ENCODE measurements around the gene STX2. TPM values are rescaled to one million over a fixed set of nuclear protein-coding genes. Genes with fewer than 3 reads are reported as not detected.
"Not testable (repeated sequence)": the region's sequence is repeated elsewhere in the genome, so short reads cannot be mapped to it uniquely, and the experiment has no call there.

The STX2 gene
- total RNA-seq, 2 donors from 2014 or later = 5.3 to 11.5 TPM

DNA sequence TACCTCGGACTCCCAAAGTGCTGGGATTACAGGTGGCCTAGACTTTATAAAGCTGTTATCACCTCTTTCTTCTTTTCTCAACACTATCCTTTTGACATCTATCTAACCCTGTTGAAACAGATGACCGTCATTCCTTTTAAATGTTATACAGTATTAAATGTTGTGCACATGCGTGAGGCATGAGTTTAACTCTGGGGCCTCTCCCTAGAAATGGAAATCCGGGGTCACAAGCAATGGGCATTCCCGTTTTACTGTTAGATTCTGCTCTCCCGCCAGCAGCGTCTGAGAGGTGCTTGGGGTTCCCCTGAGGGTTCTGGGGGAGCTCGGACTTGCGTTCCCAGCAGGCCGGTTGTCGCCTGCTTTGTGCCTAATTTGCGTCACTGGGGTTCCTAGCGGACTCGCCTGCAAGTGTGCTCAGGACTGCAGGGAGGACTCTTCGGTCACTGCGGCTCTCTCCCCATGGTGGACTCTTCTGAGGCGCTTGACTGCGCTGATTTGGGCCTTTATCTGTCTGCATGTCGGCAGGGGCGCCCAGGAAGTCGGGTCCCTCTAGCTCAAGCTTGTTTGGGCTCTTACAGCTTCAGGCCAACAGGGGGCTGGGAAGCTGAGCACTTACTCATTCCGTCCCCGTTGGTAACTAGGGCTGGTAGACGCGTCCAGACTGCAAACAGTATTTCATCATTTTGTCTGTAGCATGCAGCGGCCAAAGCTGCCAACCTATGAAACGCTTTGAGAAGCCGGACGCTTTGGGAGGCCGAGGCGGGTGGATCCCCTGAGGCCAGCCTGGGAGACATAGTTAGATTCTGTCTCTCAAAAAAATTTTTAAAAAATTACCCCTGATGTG lies 31.6 kb upstream of the STX2 start:
- intact Hi-C loops (cut with DNase I) = loop anchor here (2.0 kb wide), 1 partner anchor 32 kb away; the partner anchor contains the start of gene STX2
- H3K36me3 ChIP-seq = peaks cover 0 to 11% of the 10 kb centered on the region in 2 donors
- 52% methylated on average over 31 of the region's 31 CpGs for WGBS

DNA sequence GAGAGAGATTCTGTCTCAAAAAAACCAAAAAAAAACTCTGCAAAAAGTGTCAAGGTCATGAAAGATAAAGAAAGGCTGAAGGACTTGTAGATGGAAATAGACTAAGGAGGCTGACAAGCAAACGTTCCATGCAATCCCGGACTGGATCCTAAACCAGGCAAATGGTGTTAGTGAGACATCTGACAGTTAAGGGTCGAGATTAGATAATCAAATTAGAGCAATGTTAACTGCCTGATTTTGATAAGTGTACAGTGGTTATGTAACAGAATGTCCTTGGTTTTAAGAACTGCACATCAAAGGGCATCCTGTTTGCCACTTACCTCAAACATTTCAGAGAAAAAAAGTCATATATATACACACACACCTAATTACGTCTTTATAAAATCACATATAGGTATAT lies 29.4 kb upstream of the STX2 start:
- Histone ChIP-seq H3K27me3 (replicated peaks; ENCODE audit: insufficient read depth) (no peaks in the 10 kb centered on the region), H3K4me3 (no peak overlapping the region), H3K9me3 (no peaks in the 10 kb centered on the region), H3K4me1 (replicated peaks) (no peaks in the 10 kb centered on the region), H3K36me3 (no peaks in the 10 kb centered on the region), H3K27ac (no peak overlapping the region)
- WGBS = 75% methylated on average over 4 of the region's 4 CpGs
- TF ChIP-seq POLR2A (IDR thresholded peaks at IDR 0.05) = no peak
- TF ChIP-seq, protein P1, sequence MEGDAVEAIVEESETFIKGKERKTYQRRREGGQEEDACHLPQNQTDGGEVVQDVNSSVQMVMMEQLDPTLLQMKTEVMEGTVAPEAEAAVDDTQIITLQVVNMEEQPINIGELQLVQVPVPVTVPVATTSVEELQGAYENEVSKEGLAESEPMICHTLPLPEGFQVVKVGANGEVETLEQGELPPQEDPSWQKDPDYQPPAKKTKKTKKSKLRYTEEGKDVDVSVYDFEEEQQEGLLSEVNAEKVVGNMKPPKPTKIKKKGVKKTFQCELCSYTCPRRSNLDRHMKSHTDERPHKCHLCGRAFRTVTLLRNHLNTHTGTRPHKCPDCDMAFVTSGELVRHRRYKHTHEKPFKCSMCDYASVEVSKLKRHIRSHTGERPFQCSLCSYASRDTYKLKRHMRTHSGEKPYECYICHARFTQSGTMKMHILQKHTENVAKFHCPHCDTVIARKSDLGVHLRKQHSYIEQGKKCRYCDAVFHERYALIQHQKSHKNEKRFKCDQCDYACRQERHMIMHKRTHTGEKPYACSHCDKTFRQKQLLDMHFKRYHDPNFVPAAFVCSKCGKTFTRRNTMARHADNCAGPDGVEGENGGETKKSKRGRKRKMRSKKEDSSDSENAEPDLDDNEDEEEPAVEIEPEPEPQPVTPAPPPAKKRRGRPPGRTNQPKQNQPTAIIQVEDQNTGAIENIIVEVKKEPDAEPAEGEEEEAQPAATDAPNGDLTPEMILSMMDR (IDR thresholded peaks at IDR 0.05) = no peak
- DNase-seq (ENCODE audit: low spot score) = no peak
- intact Hi-C loops (cut with DNase I) = no loop called here

More for the DNA sequence above, 31.6 kb upstream of the STX2 start:
- TF ChIP-seq, protein P1 (IDR thresholded peaks at IDR 0.05) = peak in 2 of 4 experiments; percentile 20 to 30
- TF ChIP-seq POLR2AphosphoS5 (IDR thresholded peaks at IDR 0.05) = no peak
- DNase-seq (ENCODE audit: low spot score) = peak; percentile 35
- Histone ChIP-seq H3K4me3 (peak overlapping the region in 1 of 2 donors; percentile 83), H3K27me3 (replicated peaks; ENCODE audit: insufficient read depth) (no peaks in the 10 kb centered on the region), H3K4me1 (replicated peaks) (no peaks in the 10 kb centered on the region), H3K9me3 (no peaks in the 10 kb centered on the region), H3K27ac (no peak overlapping the region)

DNA sequence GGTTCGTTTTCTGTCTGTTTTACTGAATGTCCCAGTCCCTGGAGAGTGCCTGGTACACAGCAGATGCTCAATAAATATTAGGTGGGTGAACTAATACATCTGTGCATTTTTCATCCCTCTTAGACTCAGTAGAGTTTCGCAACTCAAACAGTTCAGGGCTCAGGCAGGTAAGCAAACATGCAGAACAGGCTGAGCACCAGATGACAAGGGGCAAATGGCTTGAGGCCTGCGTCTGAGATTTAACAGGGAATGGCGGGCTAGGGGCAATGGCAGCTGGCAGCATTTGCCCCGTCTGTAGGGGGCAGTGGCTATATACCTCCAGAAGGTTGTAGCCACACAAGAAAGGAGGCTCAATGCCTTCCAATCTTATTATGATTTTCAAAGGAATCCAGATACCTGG lies 24.2 kb upstream of the STX2 start:
- DNase-seq (ENCODE audit: low spot score) = no peak
- no peaks in the 10 kb centered on the region for H3K4me1 ChIP-seq (replicated peaks)
- no peaks in the 10 kb centered on the region for H3K36me3 ChIP-seq
- TF ChIP-seq, protein P1 (IDR thresholded peaks at IDR 0.05) = no peak
- TF ChIP-seq POLR2AphosphoS5 (IDR thresholded peaks at IDR 0.05) (no peak), POLR2A (IDR thresholded peaks at IDR 0.05) (no peak)
- H3K27ac ChIP-seq = no peak overlapping the region
- H3K27me3 ChIP-seq (replicated peaks; ENCODE audit: insufficient read depth) = no peaks in the 10 kb centered on the region
- WGBS = 70% methylated on average over 5 of the region's 5 CpGs
- no peak overlapping the region for H3K4me3 ChIP-seq
- no peaks in the 10 kb centered on the region for H3K9me3 ChIP-seq
- intact Hi-C loops (cut with DNase I) = no loop called here

- not testable (repeated sequence) for DNase-seq (ENCODE audit: low spot score)
- WGBS = 96% methylated on average over 8 of the region's 8 CpGs
Observed at GRCh38 chr12:130862771-130863170, 23.7 kb upstream of the STX2 start.

GRCh38 chr12:130862161-130862560 lies 23.1 kb upstream of the STX2 start:
- no peak for DNase-seq (ENCODE audit: low spot score)
- intact Hi-C loops (cut with DNase I) = no loop called here
- Histone ChIP-seq H3K4me3 (no peak overlapping the region), H3K9me3 (no peaks in the 10 kb centered on the region), H3K27ac (no peak overlapping the region), H3K4me1 (replicated peaks) (no peaks in the 10 kb centered on the region), H3K27me3 (replicated peaks; ENCODE audit: insufficient read depth) (no peaks in the 10 kb centered on the region), H3K36me3 (no peaks in the 10 kb centered on the region)
- WGBS = 93% methylated on average over 4 of the region's 4 CpGs
- TF ChIP-seq POLR2AphosphoS5 (IDR thresholded peaks at IDR 0.05) (no peak), POLR2A (IDR thresholded peaks at IDR 0.05) (no peak)
- TF ChIP-seq, protein P1 (IDR thresholded peaks at IDR 0.05) = no peak

More at GRCh38 chr12:130862771-130863170, 23.7 kb upstream of the STX2 start:
- H3K36me3 ChIP-seq; H3K9me3 ChIP-seq; H3K27ac ChIP-seq; H3K4me3 ChIP-seq; intact Hi-C loops (cut with DNase I); H3K27me3 ChIP-seq (replicated peaks; ENCODE audit: insufficient read depth); H3K4me1 ChIP-seq (replicated peaks): not testable (repeated sequence)

Data from prostate gland (tissue), 2 donors.